ENCODE measurements around the gene INSRR.

INSRR gene

GRCh38 chr1:156869455-156869854 lies 10.5 kb upstream of the INSRR start:
- DNase-seq: no peak

- DNase-seq: no peak
Observed at GRCh38 chr1:156868341-156868740, 9.4 kb upstream of the INSRR start.

- no peak for DNase-seq
Observed at GRCh38 chr1:156866249-156866909, 7.5 kb upstream of the INSRR start.

GRCh38 chr1:156865865-156866248 lies 6.9 kb upstream of the INSRR start:
- DNase-seq: no peak

GRCh38 chr1:156865258-156865657 lies 6.3 kb upstream of the INSRR start:
- no peak for DNase-seq

GRCh38 chr1:156864796-156865195 lies 5.9 kb upstream of the INSRR start:
- DNase-seq: no peak

- DNase-seq: no peak
Observed at GRCh38 chr1:156863631-156864030, 4.7 kb upstream of the INSRR start.

GRCh38 chr1:156862997-156863599 lies 4.2 kb upstream of the INSRR start:
- no peak for DNase-seq

- DNase-seq: no peak
Observed at GRCh38 chr1:156862584-156862983, 3.7 kb upstream of the INSRR start.

GRCh38 chr1:156860628-156861423 lies 1.9 kb upstream of the INSRR start, which contains the start of gene NTRK1:
Gene NTRK1, plus strand, starts transcription at chr1:156860865. Its CDS starts 70 bp downstream, at chr1:156860935.
- DNase-seq: peak; percentile 37

- DNase-seq: peak; percentile 44
Observed at GRCh38 chr1:156860113-156860627, 1.3 kb upstream of the INSRR start.

- no peak for DNase-seq
Observed at GRCh38 chr1:156859523-156860112, 701 bp upstream of the INSRR start.

- no peak for DNase-seq
Observed at GRCh38 chr1:156858555-156858956, 361 bp downstream of the INSRR start.

- DNase-seq: no peak
Observed at GRCh38 chr1:156857532-156857931, 1.4 kb downstream of the INSRR start.

- DNase-seq: no peak
Observed at GRCh38 chr1:156856282-156856785, 2.6 kb downstream of the INSRR start.

- no peak for DNase-seq
Observed at GRCh38 chr1:156854634-156855033, 4.3 kb downstream of the INSRR start.

GRCh38 chr1:156853761-156854160 lies 5.2 kb downstream of the INSRR start:
- no peak for DNase-seq

- no peak for DNase-seq
Observed at GRCh38 chr1:156852418-156852874, 6.5 kb downstream of the INSRR start.

GRCh38 chr1:156851779-156852417 lies 7.0 kb downstream of the INSRR start:
- no peak for DNase-seq

GRCh38 chr1:156849151-156849496 lies 9.8 kb downstream of the INSRR start:
- DNase-seq: no peak

GRCh38 chr1:156848461-156849150 lies 10.3 kb downstream of the INSRR start:
- peak; percentile 58 for DNase-seq
